H1 (cell line): ENCODE measurements around the gene GGT5.
"Not testable (repeated sequence)": the region's sequence is repeated elsewhere in the genome, so short reads cannot be mapped to it uniquely, and the experiment has no call there.

Experiments used
- EZH2 ChIP-seq: fragments of 200-600 bp; sonication (generic); IDR thresholded peaks from 2 replicates; pipeline ENCODE4 v1.7.1; 2012; ENCODE audit warnings: low read depth, mild to moderate bottlenecking, moderate library complexity, low read length, inconsistent platforms; ENCODE audit not compliant: severe bottlenecking
- POLR2A ChIP-seq, 2 experiments: IDR thresholded peaks; 1 replicate in 1 of 2; 2 replicates in 1 of 2; pipeline ENCODE4 v1.6.1; 2011; ENCODE audit warnings: low read depth in 2 of 2, low read length in 2 of 2, mild to moderate bottlenecking in 2 of 2; ENCODE audit errors: control extremely low read depth in 1 of 2
- POLR2AphosphoS5 ChIP-seq: IDR thresholded peaks from 2 replicates; pipeline ENCODE4 v1.6.1; 2011; ENCODE audit warnings: low read depth, low read length
- RBBP5 ChIP-seq: IDR thresholded peaks from 2 replicates; pipeline ENCODE4 v1.7.1; 2012; ENCODE audit warnings: low read depth, mild to moderate bottlenecking, inconsistent platforms, low read length, moderate library complexity, borderline replicate concordance
- SIN3A ChIP-seq, 2 experiments: IDR thresholded peaks in 1 of 2; conservative IDR thresholded peaks in 1 of 2; 2 replicates each; pipeline ENCODE4 v1.6.1; 2011 to 2012; ENCODE audit warnings: low read length in 2 of 2, improper control_type of control experiment in 1 of 2, low read depth in 1 of 2, mild to moderate bottlenecking in 1 of 2
- SP1 ChIP-seq: IDR thresholded peaks from 2 replicates; pipeline ENCODE4 v1.6.1; 2011; ENCODE audit warnings: low read depth, low read length
- YY1 ChIP-seq: IDR thresholded peaks from 2 replicates; pipeline ENCODE4 v1.6.1; 2011; ENCODE audit warnings: low read depth, mild to moderate bottlenecking, low read length
- TF ChIP-seq, protein P1 (sequence below): IDR thresholded peaks from 2 replicates; pipeline ENCODE4 v1.6.1; 2011; ENCODE audit warnings: low read length, improper control_type of control experiment
- TF ChIP-seq, protein P2 (sequence below): IDR thresholded peaks from 2 replicates; pipeline ENCODE4 v1.6.1; 2012; ENCODE audit warnings: low read length, inconsistent platforms

DNA sequence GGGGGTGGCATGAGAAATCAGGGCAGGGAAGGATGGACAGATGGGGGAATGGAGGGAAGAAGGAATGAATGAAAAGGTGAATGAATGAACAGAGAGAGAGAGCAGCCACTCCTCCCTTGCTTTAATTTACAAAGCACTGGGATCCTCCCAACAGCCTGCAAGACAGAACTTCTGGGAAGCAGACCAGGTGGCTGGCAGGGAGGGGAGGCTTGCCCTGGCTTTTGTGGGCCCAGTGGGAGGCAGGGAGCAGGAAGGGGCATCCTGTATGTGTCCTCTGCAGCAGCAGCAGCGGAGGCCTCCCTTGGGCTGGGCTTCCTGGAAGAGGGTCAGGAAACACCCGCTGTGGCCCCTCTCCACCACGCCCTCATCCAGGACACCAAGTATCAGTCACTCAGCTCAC, 1.5 kb downstream of the GGT5 start:
- not testable (repeated sequence) for TF ChIP-seq POLR2AphosphoS5; SP1; POLR2A (IDR thresholded peaks at IDR 0.05; ENCODE audit: control extremely low read depth in 1 of 2, low read depth in 2 of 2, low read length in 2 of 2); RBBP5; EZH2; SIN3A (conservative IDR thresholded peaks at IDR 0.05 in 1 of 2, IDR thresholded peaks at IDR 0.05 in 1 of 2; ENCODE audit: low read depth in 1 of 2, low read length in 2 of 2); YY1
- TF ChIP-seq, protein P1, sequence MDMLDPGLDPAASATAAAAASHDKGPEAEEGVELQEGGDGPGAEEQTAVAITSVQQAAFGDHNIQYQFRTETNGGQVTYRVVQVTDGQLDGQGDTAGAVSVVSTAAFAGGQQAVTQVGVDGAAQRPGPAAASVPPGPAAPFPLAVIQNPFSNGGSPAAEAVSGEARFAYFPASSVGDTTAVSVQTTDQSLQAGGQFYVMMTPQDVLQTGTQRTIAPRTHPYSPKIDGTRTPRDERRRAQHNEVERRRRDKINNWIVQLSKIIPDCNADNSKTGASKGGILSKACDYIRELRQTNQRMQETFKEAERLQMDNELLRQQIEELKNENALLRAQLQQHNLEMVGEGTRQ, result not testable (repeated sequence)
- TF ChIP-seq, protein P2, sequence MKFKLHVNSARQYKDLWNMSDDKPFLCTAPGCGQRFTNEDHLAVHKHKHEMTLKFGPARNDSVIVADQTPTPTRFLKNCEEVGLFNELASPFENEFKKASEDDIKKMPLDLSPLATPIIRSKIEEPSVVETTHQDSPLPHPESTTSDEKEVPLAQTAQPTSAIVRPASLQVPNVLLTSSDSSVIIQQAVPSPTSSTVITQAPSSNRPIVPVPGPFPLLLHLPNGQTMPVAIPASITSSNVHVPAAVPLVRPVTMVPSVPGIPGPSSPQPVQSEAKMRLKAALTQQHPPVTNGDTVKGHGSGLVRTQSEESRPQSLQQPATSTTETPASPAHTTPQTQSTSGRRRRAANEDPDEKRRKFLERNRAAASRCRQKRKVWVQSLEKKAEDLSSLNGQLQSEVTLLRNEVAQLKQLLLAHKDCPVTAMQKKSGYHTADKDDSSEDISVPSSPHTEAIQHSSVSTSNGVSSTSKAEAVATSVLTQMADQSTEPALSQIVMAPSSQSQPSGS, result not testable (repeated sequence)
